GM12891 (cell line): ENCODE measurements around the gene C10orf67.

Experiments
- POLR2A ChIP-seq: IDR thresholded peaks from 2 replicates; pipeline ENCODE4 v1.6.1; 2011; ENCODE audit warnings: low read depth, low read length, control low read depth
- POLR2AphosphoS5 ChIP-seq: IDR thresholded peaks from 2 replicates; pipeline ENCODE4 v1.6.1; 2011; ENCODE audit warnings: low read depth, low read length, control low read depth

DNA sequence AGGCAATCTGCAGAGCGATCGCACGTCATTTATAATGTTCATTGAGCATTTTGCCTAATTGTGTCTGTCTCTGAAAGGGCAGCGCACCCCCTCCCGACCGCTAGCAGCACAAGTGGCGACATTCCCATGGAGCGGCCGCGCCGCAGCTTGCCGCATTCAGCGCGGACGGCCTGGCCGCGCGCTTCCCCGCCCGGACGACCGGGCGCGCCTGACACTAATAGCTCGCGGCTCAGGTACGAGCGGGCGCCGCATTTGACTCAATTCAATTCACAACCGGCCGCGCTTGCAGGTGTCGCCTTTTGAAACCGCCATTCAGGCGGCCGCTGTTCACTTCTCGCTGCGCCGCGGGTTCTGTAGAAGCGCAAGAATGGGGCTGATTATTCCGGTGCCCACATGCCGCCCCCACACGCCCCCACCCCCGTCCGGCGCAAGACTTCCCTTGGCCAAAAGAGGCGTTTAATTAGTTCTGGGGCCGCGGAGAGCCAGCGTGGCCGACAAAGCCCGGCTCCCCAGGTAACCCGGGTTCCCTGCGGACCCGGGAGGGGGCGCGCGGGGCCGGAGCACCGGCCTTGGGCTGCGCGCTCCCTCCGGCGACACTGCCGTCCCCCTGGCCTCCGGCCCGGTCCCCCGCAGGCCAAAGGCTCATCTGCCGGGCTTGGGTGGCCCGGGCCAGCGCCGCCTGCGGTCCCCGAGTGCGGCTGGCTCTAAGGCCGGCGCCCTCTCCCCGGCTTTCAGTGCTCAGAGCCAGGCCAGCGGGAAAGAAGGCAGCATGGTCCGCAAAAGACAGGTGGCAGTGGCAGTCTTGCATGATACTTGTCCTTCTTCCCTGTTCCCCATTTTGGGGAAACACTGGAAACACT is 171.2 kb downstream of the C10orf67 start:
- TF ChIP-seq POLR2A (no peak), POLR2AphosphoS5 (no peak)
